SK-N-SH treated with all-trans-retinoic acid at 6 μM for 48 hours (cell line): Measurements from ENCODE around the gene ZNF664.

Experiments used
- ESRRG ChIP-seq: fragments of 250-450 bp; sonication (Bioruptor Pico); IDR thresholded peaks from 2 replicates; pipeline ENCODE4 v1.6.1; 2021; ENCODE audit warnings: mild to moderate bottlenecking
- TF ChIP-seq, protein P1 (sequence below): fragments of 250-450 bp; sonication (Bioruptor Pico); IDR thresholded peaks from 2 replicates; pipeline ENCODE4 v1.5.1; 2021; ENCODE audit warnings: mild to moderate bottlenecking, moderate library complexity

DNA sequence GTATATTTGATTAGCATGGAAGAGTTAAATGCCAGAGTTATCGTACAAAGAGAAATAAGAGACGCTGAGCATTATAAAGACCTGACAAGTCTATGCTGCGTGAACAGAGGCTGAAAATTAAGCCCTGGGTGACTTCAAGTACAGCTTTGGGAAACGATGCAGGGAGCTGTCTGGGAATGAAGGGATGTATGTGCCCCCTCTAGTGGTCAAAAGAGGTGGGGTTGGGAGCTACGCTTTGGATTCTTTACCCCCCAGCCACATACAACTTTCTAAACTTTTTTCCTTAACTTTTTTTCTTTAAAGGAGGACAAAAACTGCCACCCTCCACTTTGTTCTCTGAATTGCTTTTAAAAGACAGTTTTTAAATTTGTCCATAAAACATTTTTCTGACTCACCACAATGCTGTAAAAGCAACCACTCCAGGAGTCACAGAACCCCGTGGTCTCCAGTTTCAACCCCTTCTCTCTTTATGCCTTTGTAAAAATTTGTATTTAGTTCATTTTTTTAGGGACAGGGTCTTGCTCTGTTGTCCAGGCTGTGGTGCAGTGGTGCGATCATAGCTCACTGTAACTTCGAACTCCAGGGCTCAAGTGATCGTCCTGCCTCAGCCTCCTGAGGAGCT is 59.4 kb downstream of the ZNF664 start:
- TF ChIP-seq ESRRG (CRISPR knock-in tag), result no peak
- TF ChIP-seq, protein P1, sequence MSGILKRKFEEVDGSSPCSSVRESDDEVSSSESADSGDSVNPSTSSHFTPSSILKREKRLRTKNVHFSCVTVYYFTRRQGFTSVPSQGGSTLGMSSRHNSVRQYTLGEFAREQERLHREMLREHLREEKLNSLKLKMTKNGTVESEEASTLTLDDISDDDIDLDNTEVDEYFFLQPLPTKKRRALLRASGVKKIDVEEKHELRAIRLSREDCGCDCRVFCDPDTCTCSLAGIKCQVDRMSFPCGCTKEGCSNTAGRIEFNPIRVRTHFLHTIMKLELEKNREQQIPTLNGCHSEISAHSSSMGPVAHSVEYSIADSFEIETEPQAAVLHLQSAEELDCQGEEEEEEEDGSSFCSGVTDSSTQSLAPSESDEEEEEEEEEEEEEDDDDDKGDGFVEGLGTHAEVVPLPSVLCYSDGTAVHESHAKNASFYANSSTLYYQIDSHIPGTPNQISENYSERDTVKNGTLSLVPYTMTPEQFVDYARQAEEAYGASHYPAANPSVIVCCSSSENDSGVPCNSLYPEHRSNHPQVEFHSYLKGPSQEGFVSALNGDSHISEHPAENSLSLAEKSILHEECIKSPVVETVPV (CRISPR knock-in tag), result no peak
